GM19023 (cell line): ENCODE results near the gene ARHGAP31.

Source experiments
- ATAC-seq: cut with Tn5 transposase; IDR thresholded peaks from one replicate; pipeline ENCODE4 v1.9.1; 2021; ENCODE audit warnings: mild to moderate bottlenecking, moderate library complexity; ENCODE audit not compliant: unreplicated experiment

The ARHGAP31 gene

DNA sequence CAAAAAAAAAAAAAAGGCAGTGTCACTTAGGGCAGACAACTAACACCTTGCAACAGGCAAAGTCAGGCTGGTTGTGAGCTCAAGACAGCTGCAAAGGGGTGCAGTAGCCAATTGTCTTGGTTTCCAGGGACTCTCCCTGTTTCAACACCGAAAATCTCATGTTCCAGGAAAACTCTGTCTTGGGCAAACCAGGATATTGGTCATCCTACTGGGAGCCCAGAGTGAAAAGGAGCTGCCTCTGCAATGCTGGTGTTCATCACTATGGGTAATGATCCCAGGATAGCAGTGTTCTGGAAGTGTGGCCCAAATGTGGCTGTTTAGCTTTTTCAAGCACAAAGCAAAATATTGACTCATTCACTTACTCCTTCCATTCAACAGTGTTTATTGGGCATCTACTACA lies 82.6 kb downstream of the ARHGAP31 start:
- ATAC-seq: no peak

DNA sequence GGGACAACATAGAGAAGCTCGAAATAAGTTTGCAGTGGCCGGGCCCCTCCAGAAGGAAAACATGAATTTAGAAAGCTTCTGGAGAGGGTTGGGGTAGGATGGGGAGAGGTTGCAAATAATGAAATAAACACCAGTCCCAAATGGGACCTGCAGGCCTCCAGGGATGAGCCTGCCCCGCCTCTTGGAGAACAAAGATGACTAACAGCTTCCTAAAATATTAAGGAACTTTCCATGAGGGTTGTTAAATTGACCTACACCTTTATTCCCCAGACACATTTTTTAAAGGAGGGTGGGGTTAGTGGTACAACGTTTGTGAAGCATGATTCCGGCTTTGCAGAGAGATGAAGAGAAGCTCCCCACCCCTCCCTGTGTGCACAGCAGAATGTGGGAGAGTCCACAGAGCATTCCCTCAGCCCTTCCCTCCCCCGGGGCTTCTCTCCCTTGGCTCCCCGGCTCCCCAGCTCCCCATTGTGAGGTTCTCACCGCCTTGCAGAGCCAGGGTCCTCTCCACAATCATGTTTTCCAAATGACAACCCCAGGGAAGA lies 84.1 kb downstream of the ARHGAP31 start:
- ATAC-seq: no peak

DNA sequence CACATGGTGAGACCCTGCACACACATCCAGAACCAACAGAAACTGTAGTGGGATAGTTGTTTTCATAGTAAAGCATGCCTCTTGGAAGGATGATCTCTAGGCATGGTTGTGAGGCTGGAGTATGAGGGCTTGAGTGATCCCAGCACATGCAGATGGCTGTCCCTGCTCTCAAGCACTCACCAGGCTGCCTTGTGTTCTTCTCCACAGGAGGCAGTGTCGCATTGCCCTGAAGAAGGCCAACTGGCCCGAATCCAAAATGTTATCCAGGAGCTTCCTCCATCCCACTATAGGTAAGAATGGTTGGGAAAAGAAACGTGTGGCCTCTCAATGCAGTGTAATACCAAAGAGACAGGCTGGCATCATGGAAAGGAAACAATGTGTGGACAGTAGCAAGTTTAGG lies 86.5 kb downstream of the ARHGAP31 start:
- ATAC-seq: no peak

DNA sequence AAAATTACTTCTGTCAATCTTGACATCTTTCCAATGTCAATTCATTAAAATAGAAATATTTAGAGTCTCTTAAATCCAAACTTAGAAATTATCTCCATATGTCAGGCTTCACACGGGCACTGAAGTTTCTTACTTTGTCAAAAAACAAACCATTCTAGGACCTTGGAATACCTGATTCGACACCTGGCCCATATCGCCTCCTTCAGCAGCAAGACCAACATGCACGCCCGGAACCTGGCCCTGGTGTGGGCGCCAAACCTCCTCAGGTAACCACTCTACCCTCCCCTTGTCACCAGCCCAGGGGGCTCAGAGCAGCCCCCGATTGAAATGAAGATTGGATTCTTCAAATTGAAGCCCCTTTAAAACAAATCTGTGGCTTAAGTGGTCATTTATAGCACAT lies 88.0 kb downstream of the ARHGAP31 start:
- ATAC-seq: no peak

DNA sequence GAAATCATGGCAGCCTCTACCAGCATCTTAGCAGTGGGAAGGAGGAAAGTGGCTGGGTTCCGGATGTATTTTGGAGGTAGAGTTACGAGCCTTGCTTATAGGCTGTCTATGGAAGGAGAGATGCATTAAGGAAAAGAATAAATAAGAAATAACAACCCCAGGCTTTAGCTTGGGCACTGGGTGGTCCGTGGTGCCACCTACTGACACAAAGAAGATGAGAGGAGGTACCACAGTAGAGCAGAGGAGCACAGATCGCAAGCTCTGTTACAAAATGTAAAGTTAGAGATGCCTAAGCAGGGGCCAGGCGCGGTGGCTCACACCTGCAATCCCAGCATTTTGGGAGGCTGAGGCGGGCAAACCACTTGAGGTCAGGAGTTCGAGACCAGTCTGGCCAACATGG lies 94.4 kb downstream of the ARHGAP31 start:
- no peak for ATAC-seq

DNA sequence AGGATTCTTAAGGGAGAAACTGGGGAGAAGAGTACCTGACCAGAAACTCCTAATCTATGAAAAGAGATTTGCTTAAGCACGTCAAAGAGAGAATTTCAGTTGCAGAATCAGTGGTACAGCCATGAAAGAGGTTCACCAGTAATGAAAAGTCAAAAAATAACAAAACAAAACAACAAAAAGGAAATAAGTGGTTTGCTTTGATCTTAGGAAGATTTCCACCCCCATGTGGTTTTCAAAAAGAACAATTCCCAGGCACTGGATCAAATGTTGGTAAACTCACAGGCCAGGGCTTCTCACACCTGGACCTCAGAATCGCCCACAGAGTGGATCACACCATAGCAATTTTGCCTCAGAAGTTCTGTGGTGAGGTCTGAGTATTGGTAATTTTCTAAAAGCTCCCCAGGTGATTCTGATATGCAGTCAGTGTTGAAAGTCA lies 101.8 kb downstream of the ARHGAP31 start:
- peak; percentile 73 for ATAC-seq

DNA sequence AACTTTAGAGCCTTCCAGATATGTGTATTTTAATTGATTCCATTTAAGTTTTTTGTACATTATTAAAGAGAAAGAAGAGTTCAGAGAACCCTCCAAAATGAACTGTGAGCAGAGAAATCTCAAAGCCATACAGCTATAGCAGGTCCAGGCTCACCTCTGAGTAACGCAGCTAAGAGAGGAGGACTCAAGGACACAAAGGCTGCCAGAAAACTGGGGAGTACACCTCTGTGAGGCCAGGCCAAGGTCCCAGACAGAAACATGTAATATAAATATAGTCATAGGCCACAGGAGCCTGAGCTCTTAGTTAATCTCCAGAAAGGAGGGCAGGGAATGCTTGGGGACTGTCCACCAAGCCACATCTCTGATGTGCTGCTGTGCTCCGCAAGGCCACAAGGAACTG lies 102.7 kb downstream of the ARHGAP31 start:
- ATAC-seq: no peak

DNA sequence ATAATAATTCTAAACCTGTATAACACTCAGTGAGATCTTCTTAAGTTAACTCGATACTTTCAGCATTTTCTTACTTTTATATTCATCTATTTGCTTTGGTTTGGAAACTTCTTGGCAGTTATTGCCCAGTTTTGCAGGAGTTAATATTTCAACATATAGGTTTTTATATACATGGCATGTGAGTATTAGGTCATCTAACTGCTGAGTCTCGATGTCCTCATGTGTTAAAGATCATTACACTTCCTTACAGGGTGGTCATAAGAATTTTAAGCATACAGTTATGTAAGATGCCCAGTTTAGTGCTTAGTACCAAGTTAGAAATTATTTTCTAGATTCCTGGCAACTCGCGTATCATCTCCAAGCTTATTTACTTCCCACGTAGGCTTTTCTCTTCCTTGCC lies 106.3 kb downstream of the ARHGAP31 start:
- ATAC-seq: no peak

DNA sequence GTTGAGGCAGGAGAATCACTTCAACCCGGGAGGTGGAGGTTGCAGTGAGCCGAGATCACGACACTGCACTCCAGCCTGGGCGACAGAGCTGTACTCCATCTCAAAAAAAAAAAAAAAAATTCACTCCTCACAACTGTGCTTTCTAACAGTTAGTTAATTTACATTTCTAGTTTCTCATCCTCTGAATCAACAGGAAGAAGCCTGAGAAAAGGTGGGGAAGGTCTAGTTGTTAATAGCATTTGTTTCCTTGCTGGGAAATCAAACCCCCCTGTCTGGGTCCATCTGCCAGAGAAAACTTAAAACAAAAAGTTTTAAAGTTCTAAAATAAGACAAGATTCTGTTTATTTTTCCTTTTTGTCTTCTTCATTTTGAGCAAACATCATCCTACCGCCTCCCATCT lies 106.9 kb downstream of the ARHGAP31 start:
- peak; percentile 48 for ATAC-seq

DNA sequence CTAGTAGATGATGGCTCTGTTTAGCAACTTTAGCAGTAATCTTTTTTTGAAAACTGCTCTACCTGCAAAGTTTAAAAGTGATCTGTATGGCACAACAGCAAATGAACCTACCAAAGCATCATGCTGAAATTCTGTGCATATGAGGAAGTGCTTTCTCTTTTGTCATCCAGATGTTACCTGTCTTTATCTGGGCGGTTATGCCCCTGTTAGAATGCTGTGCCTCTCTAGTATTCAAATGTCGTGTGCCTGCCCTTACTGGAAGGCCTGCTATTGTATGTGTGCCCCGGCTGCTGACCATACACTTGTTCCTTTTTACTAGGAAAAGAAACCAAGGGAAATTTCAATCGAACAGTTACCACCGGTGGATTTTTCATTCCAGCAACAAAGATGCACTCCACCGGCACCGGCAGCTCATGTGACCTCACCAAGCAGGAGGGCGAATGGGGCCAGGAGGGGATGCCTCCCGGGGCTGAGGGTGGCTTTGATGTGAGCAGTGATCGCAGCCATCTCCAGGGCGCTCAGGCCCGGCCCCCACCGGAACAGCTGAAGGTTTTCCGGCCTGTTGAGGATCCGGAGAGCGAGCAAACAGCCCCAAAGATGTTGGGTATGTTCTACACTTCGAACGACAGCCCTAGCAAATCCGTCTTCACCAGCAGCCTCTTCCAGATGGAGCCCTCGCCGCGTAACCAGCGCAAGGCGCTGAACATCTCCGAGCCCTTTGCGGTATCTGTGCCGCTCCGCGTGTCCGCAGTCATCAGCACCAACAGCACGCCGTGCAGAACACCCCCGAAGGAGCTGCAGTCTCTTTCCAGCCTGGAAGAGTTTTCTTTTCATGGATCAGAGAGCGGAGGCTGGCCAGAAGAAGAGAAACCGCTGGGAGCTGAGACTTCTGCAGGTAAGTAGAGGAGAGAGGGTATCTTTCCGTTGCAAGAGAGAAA lies 107.6 kb downstream of the ARHGAP31 start:
- peak; percentile 49 for ATAC-seq

DNA sequence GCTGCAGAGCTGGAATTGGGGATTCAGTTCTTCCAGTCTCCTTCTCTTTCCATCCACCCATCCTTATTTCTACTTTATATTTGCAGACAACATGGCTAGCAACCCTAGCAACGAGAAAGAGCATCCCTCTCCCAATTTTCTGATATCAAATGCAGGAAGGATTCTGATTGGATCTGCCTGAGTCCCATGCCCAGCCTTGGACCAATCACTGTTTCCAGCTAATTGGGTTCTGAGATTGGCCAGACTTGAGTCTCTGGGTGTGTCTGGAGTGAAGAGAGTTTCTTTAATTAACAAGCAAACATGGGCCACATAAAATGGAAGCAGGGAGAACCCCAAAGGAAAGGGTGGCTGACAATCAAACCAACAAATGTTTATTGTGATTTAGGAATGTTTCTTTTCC lies 108.6 kb downstream of the ARHGAP31 start:
- ATAC-seq: no peak

DNA sequence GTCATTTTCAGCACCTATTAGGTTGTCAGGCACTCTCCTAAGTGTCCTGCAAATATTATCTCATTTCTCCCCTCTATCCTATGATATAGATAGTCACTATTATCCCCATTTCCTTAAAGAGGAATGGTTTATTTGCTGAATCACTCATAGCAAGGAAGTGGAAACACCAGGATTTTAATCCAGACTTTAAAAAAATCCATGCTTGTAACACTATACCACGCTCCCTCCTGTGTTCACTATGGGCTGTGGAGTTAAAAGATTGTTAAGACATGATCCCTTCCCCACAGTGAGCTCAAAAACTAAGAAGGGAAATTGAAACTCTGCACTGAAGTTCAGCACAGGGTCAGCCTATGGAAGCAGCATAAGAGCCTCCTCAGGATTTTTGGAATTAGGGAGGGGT lies 109.0 kb downstream of the ARHGAP31 start:
- ATAC-seq: no peak

DNA sequence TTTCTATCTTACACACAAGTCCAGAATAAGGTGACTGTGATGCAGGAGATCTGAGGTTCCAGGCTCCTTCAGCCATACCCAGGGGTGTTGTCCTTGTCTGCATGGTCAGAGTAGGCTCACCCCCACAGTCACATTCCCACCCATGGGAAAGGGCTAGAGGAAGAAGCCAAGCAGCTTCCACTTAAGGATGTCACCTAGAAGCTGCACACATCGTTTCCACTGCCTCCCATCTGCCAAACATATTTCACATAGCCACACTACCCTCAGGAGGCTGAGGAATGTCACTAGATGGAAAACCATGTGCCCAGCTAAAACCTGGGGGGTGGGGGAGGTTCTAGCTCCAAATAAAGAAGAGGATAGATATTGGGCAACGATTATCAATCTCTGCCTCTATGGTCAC lies 111.1 kb downstream of the ARHGAP31 start:
- ATAC-seq: no peak

DNA sequence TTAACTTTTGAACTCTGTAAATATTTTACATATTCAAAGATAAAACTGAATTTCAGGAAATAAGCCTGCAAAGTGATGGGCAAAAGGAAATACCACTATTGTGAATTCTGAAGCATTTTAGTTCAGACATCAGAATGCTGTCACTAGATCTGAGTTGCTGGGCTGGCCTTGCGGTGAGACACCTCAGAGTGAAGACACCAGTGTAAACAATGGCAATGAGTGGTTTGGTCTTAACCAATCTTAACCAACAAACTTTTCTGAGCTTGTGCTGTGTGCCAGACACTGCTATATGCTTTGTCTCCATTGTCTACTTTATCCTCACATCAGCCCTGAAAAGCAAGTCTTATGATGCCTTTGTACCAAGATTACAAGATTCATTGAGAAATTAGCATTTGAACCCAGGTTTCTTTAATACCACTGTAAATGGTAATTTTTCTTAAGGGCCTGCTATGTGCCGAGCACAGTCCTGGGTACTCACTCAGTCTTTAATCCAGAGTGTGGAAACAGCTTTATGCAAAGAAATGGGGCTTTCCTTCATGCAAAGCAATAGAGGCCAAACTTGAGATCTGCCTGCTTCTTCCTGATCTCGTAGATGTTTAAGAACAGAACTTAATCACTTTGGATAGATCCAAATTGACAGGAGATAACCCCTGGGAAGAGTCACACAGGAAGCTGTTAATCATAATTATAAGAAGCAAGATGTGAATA lies 114.2 kb downstream of the ARHGAP31 start:
- ATAC-seq: peak; percentile 67

DNA sequence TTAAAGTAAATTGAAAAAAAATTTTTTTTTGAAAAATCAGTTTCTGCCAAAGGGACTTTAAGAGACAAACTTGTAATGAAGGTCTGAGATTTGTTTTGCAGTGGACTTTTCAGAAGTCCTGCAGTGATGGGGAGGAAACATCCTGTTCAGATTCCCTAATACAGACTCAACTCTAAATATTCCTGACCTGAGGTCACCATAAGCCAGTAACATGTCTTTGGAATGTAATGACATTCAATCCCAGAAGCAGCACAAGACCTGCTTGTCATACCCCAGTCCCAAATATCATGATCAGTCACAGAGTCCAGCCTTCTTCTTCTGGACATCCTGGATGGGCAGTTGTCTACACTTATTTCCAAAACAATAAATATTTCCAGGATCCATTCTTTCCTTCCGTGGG lies 115.7 kb downstream of the ARHGAP31 start:
- no peak for ATAC-seq

DNA sequence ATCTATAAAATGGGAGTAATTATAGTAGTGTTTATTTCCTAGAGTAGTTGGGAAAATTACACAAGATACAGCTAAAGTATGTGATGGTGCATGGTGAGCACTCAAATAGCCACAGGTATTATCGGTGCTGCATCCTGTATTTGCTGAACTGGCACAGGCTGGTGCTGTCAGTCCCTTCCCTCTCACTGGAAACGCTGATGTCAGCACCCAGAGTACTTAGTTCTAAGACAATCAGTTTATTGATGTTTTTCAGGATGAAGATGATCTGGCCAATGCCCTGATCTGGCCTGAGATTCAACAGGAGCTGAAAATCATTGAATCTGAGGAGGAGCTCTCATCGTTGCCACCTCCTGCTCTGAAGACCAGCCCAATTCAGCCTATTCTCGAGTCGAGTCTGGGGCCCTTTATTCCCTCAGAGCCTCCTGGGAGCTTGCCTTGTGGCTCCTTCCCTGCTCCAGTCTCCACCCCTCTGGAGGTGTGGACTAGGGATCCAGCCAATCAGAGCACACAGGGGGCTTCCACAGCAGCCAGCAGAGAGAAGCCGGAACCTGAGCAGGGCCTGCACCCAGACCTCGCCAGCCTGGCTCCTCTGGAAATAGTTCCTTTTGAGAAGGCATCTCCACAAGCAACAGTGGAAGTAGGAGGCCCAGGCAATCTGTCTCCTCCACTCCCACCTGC lies 119.6 kb downstream of the ARHGAP31 start:
- ATAC-seq: no peak

DNA sequence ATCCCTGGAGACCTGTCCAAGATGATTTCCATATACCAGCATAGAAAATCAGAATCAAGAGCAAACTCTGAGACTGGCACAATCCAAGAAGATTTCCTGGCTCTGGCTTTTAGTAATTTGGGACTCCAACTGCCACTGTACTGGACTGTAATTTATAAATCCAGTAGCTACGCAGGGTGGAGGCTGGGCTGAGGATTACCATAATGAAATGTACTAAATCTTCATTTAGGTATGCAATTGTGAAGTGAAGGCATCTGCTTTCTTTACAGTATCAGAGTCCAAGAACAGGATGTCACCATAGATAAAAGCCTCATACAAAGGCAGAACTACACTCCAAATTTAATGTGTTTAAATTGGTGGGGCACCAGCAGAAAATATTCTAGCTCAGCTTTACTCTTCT lies 122.7 kb downstream of the ARHGAP31 start:
- ATAC-seq: no peak

DNA sequence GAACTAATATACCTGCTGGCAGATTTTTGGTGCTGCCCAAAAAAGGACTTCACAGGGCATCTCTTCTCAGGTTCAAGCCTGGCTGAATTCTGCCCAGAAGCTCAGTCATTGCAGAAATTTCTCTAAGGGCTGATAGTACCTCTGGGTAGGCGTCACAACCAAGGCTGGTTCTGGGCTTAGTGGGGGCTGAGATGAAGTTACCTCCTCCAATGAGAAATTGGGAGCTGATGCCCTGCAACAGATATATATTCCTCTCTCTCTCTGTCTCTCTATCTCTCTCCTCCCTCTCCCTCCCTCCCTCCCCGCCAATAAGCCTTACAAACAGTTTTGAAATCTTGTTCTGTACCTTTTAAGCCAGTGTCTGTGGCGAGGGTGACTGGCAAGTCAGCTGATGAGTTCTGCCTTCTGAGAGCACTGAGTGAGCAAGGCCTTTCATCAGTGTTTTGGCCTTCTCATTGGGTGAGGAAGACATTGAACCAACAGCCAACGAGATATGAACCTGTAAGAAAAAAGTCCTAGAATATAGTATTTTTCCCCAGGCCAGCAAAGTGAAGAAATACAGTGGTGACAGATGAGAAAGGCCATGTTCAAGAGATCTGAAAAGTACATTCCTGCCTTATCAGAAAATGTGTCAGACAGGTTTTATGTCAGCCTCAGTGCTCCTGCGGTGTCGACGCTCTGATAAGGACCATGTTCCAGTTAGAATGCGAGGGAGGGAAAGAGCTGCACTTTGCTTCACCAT lies 123.8 kb downstream of the ARHGAP31 start:
- no peak for ATAC-seq

DNA sequence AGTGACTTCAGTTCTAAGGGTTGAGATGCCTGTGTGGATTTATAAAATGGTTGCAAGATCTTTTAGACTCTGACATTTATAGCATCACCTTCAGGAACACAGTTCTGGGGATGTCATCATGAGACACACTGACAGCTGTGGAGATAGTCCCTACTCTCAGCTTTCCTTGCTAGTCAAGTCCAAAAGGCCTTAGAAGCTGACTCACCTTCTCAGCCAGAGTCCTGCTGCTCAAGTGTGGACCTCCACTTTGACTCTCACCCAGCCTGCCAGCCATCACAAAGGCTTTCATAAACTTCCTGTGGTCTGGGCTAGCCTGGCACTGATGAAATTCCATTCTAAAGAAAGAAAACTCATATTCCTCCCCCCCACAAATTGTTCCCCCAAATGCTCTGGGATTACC lies 124.5 kb downstream of the ARHGAP31 start:
- no peak for ATAC-seq

DNA sequence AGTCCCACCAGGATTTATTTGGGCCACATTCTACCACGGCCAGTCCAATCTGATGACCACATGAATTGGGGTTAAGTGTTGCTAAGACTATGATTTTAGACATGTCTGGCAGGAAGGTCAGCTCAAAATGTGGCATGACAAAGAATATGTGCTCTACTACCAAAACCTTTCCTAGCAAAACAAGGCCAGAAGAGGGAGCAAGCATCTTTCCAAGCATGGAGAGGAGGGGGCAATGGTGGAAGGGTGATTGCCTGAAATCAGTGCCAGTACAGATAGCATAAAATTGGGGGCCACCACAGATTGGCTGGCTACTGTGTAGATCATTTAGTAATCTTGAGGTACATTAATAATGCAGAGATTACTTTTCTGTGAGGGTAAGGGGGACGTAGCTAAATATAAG lies 126.0 kb downstream of the ARHGAP31 start:
- ATAC-seq: no peak

DNA sequence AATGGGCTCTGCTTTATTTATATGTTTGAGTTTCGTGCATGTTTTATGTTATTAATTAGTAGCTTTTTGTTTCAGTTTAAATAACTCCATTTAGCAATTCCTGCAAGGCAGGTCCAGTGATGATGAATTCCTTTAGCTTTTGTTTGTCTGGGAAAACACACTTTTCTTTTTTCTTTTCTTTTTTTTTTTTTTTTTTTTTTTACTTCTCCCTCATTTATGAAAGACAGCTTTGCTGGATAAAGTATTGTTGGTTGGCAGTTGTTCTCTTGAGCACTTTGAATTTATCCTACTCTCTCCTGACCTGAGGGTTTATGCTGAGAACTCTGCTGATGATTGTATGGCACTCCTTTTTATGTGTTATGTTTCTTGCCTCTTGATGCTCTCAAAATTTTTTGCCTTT lies 133.5 kb downstream of the ARHGAP31 start:
- ATAC-seq: no peak
